D721Med (cell line): ENCODE measurements around the gene ARFIP2.

Experiments used
- DNase-seq: peaks from one replicate; pipeline ENCODE4 v3.0.0; 2011; ENCODE audit warnings: low spot score; ENCODE audit not compliant: insufficient read length
- FAIRE-seq: peaks from 2 replicates; lab custom pipeline; 2011; peaks lifted over from hg19 to GRCh38; lab: Jason Lieb, UNC
- CTCF ChIP-seq: IDR thresholded peaks from 2 replicates; pipeline ENCODE4 v1.5.1; 2012; ENCODE audit warnings: mild to moderate bottlenecking, control low read depth; ENCODE audit not compliant: insufficient read depth; ENCODE audit errors: missing control alignments

The ARFIP2 gene

GRCh38 chr11:6516865-6517264 lies 35.7 kb upstream of the ARFIP2 start:
- no peak for TF ChIP-seq CTCF
- FAIRE-seq (no peak), DNase-seq (no peak)

GRCh38 chr11:6505577-6506240 lies 24.6 kb upstream of the ARFIP2 start:
- no peak for FAIRE-seq
- peak; percentile 76 for TF ChIP-seq CTCF
- DNase-seq: no peak

- FAIRE-seq (no peak), DNase-seq (no peak)
- no peak for TF ChIP-seq CTCF
Measured at GRCh38 chr11:6504166-6504565, 23.0 kb upstream of the ARFIP2 start.

- FAIRE-seq: no peak
- TF ChIP-seq CTCF: no peak
Measured at GRCh38 chr11:6502382-6502781, 21.3 kb upstream of the ARFIP2 start.

GRCh38 chr11:6498544-6498943 lies 17.4 kb upstream of the ARFIP2 start:
- TF ChIP-seq CTCF: no peak
- DNase-seq: no peak
- FAIRE-seq: no peak

More at GRCh38 chr11:6502382-6502781, 21.3 kb upstream of the ARFIP2 start:
- DNase-seq: no peak

- DNase-seq: no peak
- no peak for FAIRE-seq
- no peak for TF ChIP-seq CTCF
Measured at GRCh38 chr11:6498121-6498520, 17.0 kb upstream of the ARFIP2 start.

GRCh38 chr11:6497069-6497839 lies 16.1 kb upstream of the ARFIP2 start, which contains the start of gene DNHD1:
DNHD1 (plus strand) TSS chr11:6497280; CDS start chr11:6498216, 936 bp downstream.
- FAIRE-seq (no peak), DNase-seq (no peak)
- no peak for TF ChIP-seq CTCF
